HEK293 (cell line): Measurements from ENCODE around the gene GNAT1.

ENCODE experiments used
- CTCF ChIA-PET: fragments of 350-600 bp; formaldehyde crosslinking; extraction: SDS; loops from one replicate; lab custom pipeline; 2021; ENCODE audit warnings: antibody characterized with exemption; lab: Yijun Ruan, JAX
- POLR2A ChIA-PET: fragments of 300-600 bp; formaldehyde crosslinking; extraction: SDS; loops from one replicate; lab custom pipeline; 2020; ENCODE audit warnings: antibody characterized with exemption, inconsistent platforms; lab: Yijun Ruan, JAX
- H3K27ac ChIP-seq: fragments of 200-500 bp; sonication (Bioruptor generic); 2 replicates; pipeline ENCODE4 v1.5.1; 2014; ENCODE audit warnings: low read depth, low read length, control low read depth, inconsistent platforms; ENCODE audit errors: extremely low read depth
- H3K36me3 ChIP-seq, 2 experiments: fragments of 200-500 bp in 1 of 2; sonication (Bioruptor generic) in 1 of 2; 1 replicate in 1 of 2; 2 replicates in 1 of 2; pipeline ENCODE4 v1.5.1; 2014 to 2017; ENCODE audit warnings: inconsistent platforms in 2 of 2, low read length in 2 of 2; ENCODE audit not compliant: control insufficient read depth in 2 of 2, insufficient read depth in 1 of 2
- H3K4me1 ChIP-seq: fragments of 200-500 bp; sonication (Bioruptor generic); 2 replicates; pipeline ENCODE4 v1.5.1; 2014; ENCODE audit warnings: mild to moderate bottlenecking, low read length, inconsistent platforms; ENCODE audit not compliant: control insufficient read depth, insufficient read depth
- H3K4me3 ChIP-seq: 2 replicates; pipeline ENCODE4 v1.5.1; 2011; ENCODE audit warnings: low read depth, mild to moderate bottlenecking, control low read depth, low read length, moderate library complexity
- H3K9me3 ChIP-seq: fragments of 200-500 bp; sonication (Bioruptor generic); 2 replicates; pipeline ENCODE4 v1.5.1; 2014; ENCODE audit warnings: low read depth, low read length, inconsistent platforms; ENCODE audit not compliant: control insufficient read depth, insufficient read depth
- ATF2 ChIP-seq: fragments of 450-650 bp; formaldehyde crosslinking; IDR thresholded peaks from 2 replicates; pipeline ENCODE4 v1.5.1; 2016; ENCODE audit warnings: missing biosample characterization, missing genetic modification characterization, low read depth
- KLF16 ChIP-seq: fragments of 450-650 bp; formaldehyde crosslinking; IDR thresholded peaks from 2 replicates; pipeline ENCODE4 v1.5.1; 2017; ENCODE audit warnings: missing biosample characterization, missing genetic modification characterization
- OVOL3 ChIP-seq: fragments of 450-650 bp; formaldehyde crosslinking; IDR thresholded peaks from 2 replicates; pipeline ENCODE4 v1.5.1; 2016; ENCODE audit warnings: missing biosample characterization, missing genetic modification characterization
- SALL2 ChIP-seq: fragments of 450-650 bp; formaldehyde crosslinking; IDR thresholded peaks from 2 replicates; pipeline ENCODE4 v1.5.0; 2017; ENCODE audit warnings: missing biosample characterization, mild to moderate bottlenecking, missing genetic modification characterization, borderline replicate concordance
- ZNF112 ChIP-seq: fragments of 450-650 bp; formaldehyde crosslinking; IDR thresholded peaks from 2 replicates; pipeline ENCODE4 v1.5.0; 2017; ENCODE audit warnings: missing biosample characterization, missing genetic modification characterization
- ZNF138 ChIP-seq: fragments of 450-650 bp; formaldehyde crosslinking; IDR thresholded peaks from 2 replicates; pipeline ENCODE4 v1.5.1; 2016; ENCODE audit warnings: missing biosample characterization, missing genetic modification characterization, borderline replicate concordance
- ZNF146 ChIP-seq: fragments of 450-650 bp; formaldehyde crosslinking; IDR thresholded peaks from 2 replicates; pipeline ENCODE4 v1.5.1; 2016; ENCODE audit warnings: missing biosample characterization, missing genetic modification characterization
- ZNF19 ChIP-seq: fragments of 450-650 bp; formaldehyde crosslinking; IDR thresholded peaks from 2 replicates; pipeline ENCODE4; 2016; ENCODE audit warnings: missing biosample characterization, missing genetic modification characterization, low read depth
- ZNF214 ChIP-seq: fragments of 450-650 bp; formaldehyde crosslinking; IDR thresholded peaks from 2 replicates; pipeline ENCODE4 v1.5.1; 2017; ENCODE audit warnings: missing biosample characterization, mild to moderate bottlenecking, missing genetic modification characterization, borderline replicate concordance
- ZNF26 ChIP-seq: fragments of 450-650 bp; formaldehyde crosslinking; IDR thresholded peaks from 2 replicates; pipeline ENCODE4 v1.5.1; 2016; ENCODE audit warnings: missing biosample characterization, missing genetic modification characterization
- ZNF280C ChIP-seq: fragments of 450-650 bp; formaldehyde crosslinking; IDR thresholded peaks from 2 replicates; pipeline ENCODE4 v1.5.1; 2016; ENCODE audit warnings: missing biosample characterization, missing genetic modification characterization
- ZNF280D ChIP-seq: fragments of 450-650 bp; formaldehyde crosslinking; IDR thresholded peaks from 2 replicates; pipeline ENCODE4 v1.5.1; 2016; ENCODE audit warnings: missing biosample characterization, missing genetic modification characterization
- ZNF37A ChIP-seq: fragments of 450-650 bp; IDR thresholded peaks from 2 replicates; pipeline ENCODE4 v1.5.1; 2018; ENCODE audit warnings: missing biosample characterization, missing genetic modification characterization
- ZNF473 ChIP-seq: fragments of 450-650 bp; formaldehyde crosslinking; IDR thresholded peaks from 2 replicates; pipeline ENCODE4 v1.5.1; 2017; ENCODE audit warnings: missing biosample characterization, missing genetic modification characterization
- ZNF48 ChIP-seq: fragments of 450-650 bp; formaldehyde crosslinking; IDR thresholded peaks from 2 replicates; pipeline ENCODE4 v1.5.1; 2016; ENCODE audit warnings: missing biosample characterization, missing genetic modification characterization
- ZNF561 ChIP-seq: fragments of 450-650 bp; IDR thresholded peaks from 2 replicates; pipeline ENCODE4 v1.5.1; 2018; ENCODE audit warnings: missing biosample characterization, missing genetic modification characterization, borderline replicate concordance
- ZNF571 ChIP-seq: fragments of 450-650 bp; formaldehyde crosslinking; IDR thresholded peaks from 2 replicates; pipeline ENCODE4 v1.5.0; 2017; ENCODE audit warnings: missing biosample characterization, missing genetic modification characterization
- ZNF585B ChIP-seq: fragments of 450-650 bp; formaldehyde crosslinking; IDR thresholded peaks from 2 replicates; pipeline ENCODE4 v1.5.1; 2016; ENCODE audit warnings: missing biosample characterization, missing genetic modification characterization

GNAT1 gene

GRCh38 chr3:50193286-50193685 lies 1.9 kb downstream of the GNAT1 start:
- ChIA-PET POLR2A (no interaction called here), CTCF (interaction anchor here (0.8 to 7.7 kb wide), 9 partner anchors 11 to 85 kb away, joined by 3 to 237 read pairs (median 22); partner anchors contain the start of genes LSMEM2 and SLC38A3)
- Histone ChIP-seq H3K9me3 (no peaks in the 10 kb centered on the region), H3K27ac (no peak overlapping the region), H3K4me3 (no peak overlapping the region), H3K4me1 (no peaks in the 10 kb centered on the region), H3K36me3 (peaks cover 0 to 1% of the 10 kb centered on the region in 2 experiments; a peak in 1 of 3 replicates)
- no peak for TF ChIP-seq OVOL3
- TF ChIP-seq ZNF280C (tag by site-specific recombination), result no peak
- TF ChIP-seq ZNF146 (tag by site-specific recombination), result no peak
- TF ChIP-seq SALL2 (tag by site-specific recombination), result no peak
- TF ChIP-seq ZNF585B (tag by site-specific recombination), result no peak
- no peak for TF ChIP-seq ZNF280D (tag by site-specific recombination)
- no peak for TF ChIP-seq ZNF571 (tag by site-specific recombination)
- TF ChIP-seq ZNF19 (tag by site-specific recombination), result no peak
- TF ChIP-seq ZNF48, result no peak

DNA sequence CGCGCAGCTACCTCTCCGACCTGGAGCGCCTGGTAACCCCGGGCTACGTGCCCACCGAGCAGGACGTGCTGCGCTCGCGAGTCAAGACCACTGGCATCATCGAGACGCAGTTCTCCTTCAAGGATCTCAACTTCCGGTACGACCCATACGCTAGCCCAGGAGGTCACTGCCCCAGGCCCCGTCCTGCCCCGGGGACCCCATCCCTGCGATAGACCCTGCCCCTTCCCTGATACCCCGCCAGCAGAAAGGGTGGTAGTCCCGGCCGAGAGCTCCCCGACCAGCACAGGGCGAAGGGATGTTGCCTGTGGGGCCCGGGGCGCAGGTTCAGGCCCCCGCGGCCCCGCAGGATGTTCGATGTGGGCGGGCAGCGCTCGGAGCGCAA lies 2.3 kb downstream of the GNAT1 start:
- H3K27ac ChIP-seq, result no peak overlapping the region
- H3K36me3 ChIP-seq, result no peaks in the 10 kb centered on the region
- H3K4me3 ChIP-seq, result no peak overlapping the region
- POLR2A ChIA-PET, result interaction anchor here (1.3 to 1.5 kb wide), 2 partner anchors 32 to 42 kb away, joined by 7 read pairs; partner anchors contain the start of gene GNAI2
- TF ChIP-seq ZNF19 (tag by site-specific recombination), result no peak
- no peak for TF ChIP-seq ATF2
- TF ChIP-seq ZNF112 (tag by site-specific recombination), result no peak
- no peak for TF ChIP-seq ZNF37A (tag by site-specific recombination)
- TF ChIP-seq ZNF561 (tag by site-specific recombination), result no peak
- no peak for TF ChIP-seq ZNF473
- TF ChIP-seq ZNF214 (tag by site-specific recombination), result no peak
- TF ChIP-seq ZNF138 (tag by site-specific recombination), result no peak
- TF ChIP-seq ZNF26, result no peak
- TF ChIP-seq KLF16 (tag by site-specific recombination), result no peak
- no peaks in the 10 kb centered on the region for H3K4me1 ChIP-seq
- CTCF ChIA-PET, result interaction anchor here (0.8 to 7.7 kb wide), 20 partner anchors 10 to 150 kb away, joined by 3 to 237 read pairs (median 11); partner anchors contain the start of genes LSMEM2, SLC38A3 and TUSC2
- H3K9me3 ChIP-seq, result no peaks in the 10 kb centered on the region
